ENCODE results near the gene DUSP19.

DUSP19 gene

DNA sequence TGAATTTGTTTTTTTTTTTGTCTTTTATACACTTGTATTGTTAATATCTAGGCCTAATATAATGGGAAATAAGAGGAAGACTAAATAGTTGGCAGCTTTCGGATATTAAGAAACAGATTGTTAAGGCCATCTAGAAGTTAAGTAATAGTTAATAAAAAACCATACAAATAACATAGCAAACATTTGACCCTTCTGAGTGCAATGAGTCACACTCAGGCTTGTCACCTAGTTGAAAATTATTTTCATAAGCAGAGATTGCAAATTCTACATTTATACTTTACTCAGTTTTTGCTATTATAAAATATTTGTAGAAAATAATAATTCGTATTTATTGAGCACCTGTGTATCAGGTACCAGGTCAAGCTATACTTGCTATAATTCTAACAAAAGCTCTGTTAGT lies 48.1 kb downstream of the DUSP19 start:
- no peak for DNase-seq

DNA sequence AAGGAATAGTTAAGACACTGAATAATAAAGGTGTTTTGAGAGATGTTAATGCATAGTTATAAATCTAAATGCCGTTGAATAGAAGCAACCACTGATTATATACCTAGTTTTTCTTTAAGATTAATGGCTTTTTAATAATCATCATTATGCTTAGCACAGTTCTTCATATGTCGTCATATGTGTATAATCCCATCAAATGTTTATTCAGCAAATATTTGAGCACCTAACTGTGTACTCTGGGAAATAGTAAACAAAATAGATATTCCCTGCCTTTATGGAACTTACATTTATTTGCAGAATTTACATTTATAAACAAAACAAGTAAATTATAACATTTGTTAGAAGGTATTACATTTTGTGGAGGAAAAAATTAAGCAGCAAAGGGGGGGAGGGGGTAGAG lies 55.5 kb downstream of the DUSP19 start:
- no peak for DNase-seq

DNA sequence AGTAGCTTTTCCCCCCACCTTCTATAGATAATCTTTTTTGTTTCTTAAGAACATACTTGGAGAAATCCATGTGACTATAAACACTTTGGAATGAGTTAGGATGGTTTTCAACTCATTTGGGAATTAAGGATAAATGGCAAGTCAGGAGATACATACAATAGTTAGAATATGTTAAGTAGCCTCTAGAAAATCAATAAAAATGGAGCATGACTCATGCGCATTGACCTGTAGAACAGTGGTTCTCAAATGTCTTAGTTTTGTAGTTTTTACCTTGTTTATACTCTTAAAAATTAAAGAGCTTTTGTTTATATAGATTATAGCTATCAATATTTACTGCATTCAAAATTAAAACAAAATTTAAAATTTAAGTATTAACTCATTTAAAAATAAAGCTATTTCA lies 70.4 kb downstream of the DUSP19 start:
- DNase-seq = no peak

DNA sequence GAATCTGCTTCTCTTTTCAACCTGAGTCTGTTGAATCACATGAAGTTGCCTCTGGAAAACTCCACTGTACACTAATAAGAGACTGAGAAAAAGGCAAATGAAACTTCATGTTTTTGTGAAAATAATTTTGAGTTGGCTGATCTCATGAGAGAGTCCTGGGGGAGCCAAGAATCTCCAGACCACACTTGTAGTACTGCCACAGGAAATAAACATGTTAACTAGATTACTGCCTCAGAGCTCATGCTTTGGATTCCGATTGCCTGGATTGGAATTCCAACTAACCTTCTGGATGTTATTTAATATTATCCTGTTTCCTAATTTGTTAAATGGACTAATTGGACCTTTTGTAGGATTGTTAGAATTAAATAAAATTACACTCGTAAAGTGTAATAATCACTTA lies 70.9 kb downstream of the DUSP19 start:
- DNase-seq = no peak

All from activated CD4-positive, alpha-beta T cell treated with anti-CD3 and anti-CD28 coated beads for 1 hour (primary cell).